Thymus (tissue), 11 donors: Measurements from ENCODE around the gene DENND2A. TPM values are rescaled to one million over a fixed set of nuclear protein-coding genes. Genes with fewer than 3 reads are reported as not detected.
A peak's percentile ranks its signal among the peaks of the same experiment; 100 is the strongest.

ENCODE experiments used
- DNase-seq, 9 donors: peaks; one replicate each; pipeline ENCODE4 v3.0.0-alpha.2; 2013; ENCODE audit warnings: low spot score in 9 of 9, low read depth in 6 of 9, missing footprints in 1 of 9
- H3K27ac ChIP-seq, 2 donors: one replicate each; pipeline ENCODE4 v1.5.1; 2013; ENCODE audit warnings: control low read depth in 1 of 2, low read depth in 1 of 2, low read length in 1 of 2, mild to moderate bottlenecking in 1 of 2, moderate library complexity in 1 of 2
- H3K27me3 ChIP-seq, 2 donors: one replicate each; pipeline ENCODE4 v1.5.1; 2013; ENCODE audit warnings: low read length in 1 of 2; ENCODE audit not compliant: control insufficient read depth in 2 of 2, insufficient read depth in 1 of 2
- H3K36me3 ChIP-seq, 2 donors: one replicate each; pipeline ENCODE4 v1.5.1; 2013; ENCODE audit warnings: low read length in 1 of 2, mild to moderate bottlenecking in 1 of 2, moderate library complexity in 1 of 2; ENCODE audit not compliant: control insufficient read depth in 2 of 2, insufficient read depth in 2 of 2
- H3K4me1 ChIP-seq, 2 donors: one replicate each; pipeline ENCODE4 v1.5.1; 2013; ENCODE audit warnings: low read length in 2 of 2; ENCODE audit not compliant: control insufficient read depth in 2 of 2, insufficient read depth in 2 of 2
- H3K4me3 ChIP-seq, 2 donors: one replicate each; pipeline ENCODE4 v1.5.1; 2013; ENCODE audit warnings: low read length in 2 of 2, control low read depth in 1 of 2, mild to moderate bottlenecking in 1 of 2
- H3K9me3 ChIP-seq, 2 donors: one replicate each; pipeline ENCODE4 v1.5.1; 2013; ENCODE audit warnings: low read length in 1 of 2, mild to moderate bottlenecking in 1 of 2; ENCODE audit not compliant: control insufficient read depth in 2 of 2, insufficient read depth in 1 of 2
- WGBS: extraction: QIAGEN DNeasy Blood & Tissue Kit; methylation state at CpG from one replicate; pipeline ENCODE4 v1.1.7; 2013; 5-methylcytosine and 5-hydroxymethylcytosine counted together
- polyA plus RNA-seq: library from polyadenylated mRNA; stranded (reverse); fragments of 200-250 nt; gene quantifications from one replicate; pipeline ENCODE4 v1.2.3, GENCODE V29; 2013
- total RNA-seq: library from RNA; stranded (reverse); fragments of 120-200 nt; gene quantifications from one replicate; pipeline ENCODE4 v1.2.4, GENCODE V29; 2013
- donor health status: healthy.

Gene DENND2A
- total and polyA plus RNA-seq, 2 donors, result 0.80 to 1.0 TPM

DNA sequence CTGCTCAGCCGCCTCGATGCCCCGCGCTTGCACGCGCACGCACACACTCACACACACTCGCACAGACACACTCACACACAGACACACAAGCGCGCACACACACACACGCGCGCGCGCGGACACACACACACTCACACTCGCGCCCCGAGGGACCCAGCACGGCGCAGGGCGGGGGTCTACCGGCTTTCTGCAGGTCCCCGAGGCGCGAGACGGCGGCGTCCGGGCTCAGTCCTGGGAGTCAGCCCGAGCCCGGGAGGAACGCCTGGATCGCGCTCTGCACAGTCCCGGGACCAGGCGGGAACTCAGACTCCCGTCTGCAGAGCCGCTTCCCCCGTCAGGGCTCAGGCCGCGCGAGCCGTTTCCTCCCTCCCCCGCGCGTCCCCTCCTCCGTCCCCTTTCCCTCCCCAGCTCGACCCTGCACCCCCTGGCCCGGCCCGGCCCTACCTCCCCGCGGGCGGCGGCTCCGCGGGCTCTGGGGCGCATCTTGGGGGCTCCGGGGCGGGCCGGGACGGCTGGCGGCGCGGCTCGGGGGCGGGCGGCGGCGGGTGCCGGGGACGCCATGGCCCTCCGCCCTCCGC lies 464 bp downstream of the DENND2A start:
- Histone ChIP-seq H3K4me3 (peak overlapping the region; percentile 16 to 41), H3K9me3 (no peaks in the 10 kb centered on the region), H3K27ac (peak overlapping the region in 1 of 2 donors; percentile 47), H3K27me3 (peaks cover 48 to 86% of the 10 kb centered on the region in 2 donors), H3K4me1 (peaks cover 3 to 7% of the 10 kb centered on the region in 2 donors), H3K36me3 (no peaks in the 10 kb centered on the region)
- DNase-seq, result no peak
- 1% methylated on average over 74 of the region's 74 CpGs for WGBS

DNA sequence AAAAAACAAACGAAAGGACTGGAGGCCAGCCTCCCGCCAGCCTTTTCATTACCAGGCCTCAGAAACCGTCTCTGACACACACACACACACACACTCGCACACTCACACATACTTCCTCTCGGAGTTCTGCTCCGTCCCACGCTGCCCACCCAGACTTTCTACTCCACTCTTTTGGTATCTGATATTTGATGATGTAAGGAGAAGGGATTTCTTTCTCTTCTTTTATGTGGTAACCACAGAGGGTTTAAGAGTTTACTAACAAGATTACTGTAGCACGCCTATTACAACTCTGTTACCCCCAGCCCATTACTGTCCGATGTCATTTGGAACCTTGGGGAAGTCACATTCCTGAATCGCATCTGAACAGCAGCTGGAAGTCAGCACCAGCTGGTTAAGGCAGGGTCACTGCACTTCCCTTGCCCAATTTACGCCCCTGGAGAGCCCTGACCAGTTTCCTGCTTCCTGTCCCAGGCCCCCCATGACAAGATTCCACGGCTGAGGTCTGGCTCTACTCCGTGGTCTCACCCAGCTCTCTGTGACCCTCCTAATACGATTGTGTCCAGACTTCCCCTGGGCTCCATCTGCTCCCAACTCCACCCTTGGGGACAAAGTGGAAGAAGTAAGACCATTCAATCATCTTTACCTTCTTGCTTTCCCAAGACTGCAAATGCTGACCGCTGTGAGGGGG lies 1.1 kb downstream of the DENND2A start:
- peaks cover 3 to 7% of the 10 kb centered on the region in 2 donors for H3K4me1 ChIP-seq
- H3K27me3 ChIP-seq, result peaks cover 48 to 81% of the 10 kb centered on the region in 2 donors
- no peak for DNase-seq
- peak overlapping the region in 1 of 2 donors; percentile 47 for H3K27ac ChIP-seq
- H3K36me3 ChIP-seq, result no peaks in the 10 kb centered on the region
- peak overlapping the region; percentile 16 to 41 for H3K4me3 ChIP-seq
- 7% methylated on average over 15 of the region's 15 CpGs for WGBS
- H3K9me3 ChIP-seq, result no peaks in the 10 kb centered on the region

DNA sequence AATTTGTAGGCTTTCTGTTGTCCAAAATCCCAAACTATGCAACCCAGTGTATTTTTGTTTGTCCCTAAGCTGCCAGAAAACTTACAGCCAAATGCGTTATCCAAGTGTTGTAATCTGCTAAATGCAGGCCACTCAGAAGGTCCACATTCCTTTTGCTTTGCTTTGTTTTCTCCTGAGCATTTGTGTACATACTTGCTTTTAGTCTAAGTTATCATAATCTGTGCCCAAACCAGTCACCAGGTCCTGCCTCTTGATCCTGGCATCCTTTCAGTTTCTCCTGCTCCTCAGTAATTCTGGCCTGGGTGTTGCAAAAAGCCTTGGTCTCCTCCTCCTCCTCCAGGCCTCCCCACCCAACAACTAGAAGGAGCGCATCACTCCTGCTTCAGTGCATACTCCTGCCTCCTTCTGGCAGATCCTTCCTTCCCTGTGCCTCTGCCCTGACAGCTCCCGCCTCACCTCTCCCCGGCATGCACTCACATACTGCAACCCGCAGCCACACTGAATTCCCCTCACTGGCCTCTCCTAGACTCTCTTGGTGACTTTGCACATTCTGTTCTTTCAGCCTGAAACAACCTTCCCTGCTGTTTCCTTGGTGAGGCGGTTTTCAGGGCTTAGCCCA lies 2.3 kb downstream of the DENND2A start:
- peaks cover 3 to 7% of the 10 kb centered on the region in 2 donors for H3K4me1 ChIP-seq
- DNase-seq, result no peak
- no peak overlapping the region for H3K27ac ChIP-seq
- no peaks in the 10 kb centered on the region for H3K9me3 ChIP-seq
- peaks cover 43 to 73% of the 10 kb centered on the region in 2 donors for H3K27me3 ChIP-seq
- H3K4me3 ChIP-seq, result no peak overlapping the region
- WGBS, result 95% methylated on average over 6 of the region's 6 CpGs
- H3K36me3 ChIP-seq, result no peaks in the 10 kb centered on the region

DNA sequence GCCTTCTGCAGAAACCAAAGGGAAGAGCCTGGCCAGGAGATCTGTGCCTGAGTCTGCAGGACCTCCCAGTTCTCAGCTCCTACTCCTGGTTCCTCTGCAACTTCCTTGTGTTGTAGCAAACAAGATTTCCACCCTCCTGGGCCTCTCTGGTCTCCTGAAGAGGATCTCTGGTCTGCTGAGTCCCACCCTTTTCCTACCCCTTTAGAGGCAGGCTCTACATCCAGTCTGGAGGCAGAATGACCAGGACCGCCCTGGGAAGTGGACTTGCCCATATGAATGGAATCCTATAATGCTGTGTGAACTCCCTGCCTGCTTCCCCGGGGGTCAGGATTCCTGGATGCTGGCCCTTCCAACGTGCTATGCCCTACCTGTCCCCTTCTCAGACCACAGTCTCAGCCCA lies 3.2 kb downstream of the DENND2A start:
- H3K9me3 ChIP-seq, result no peaks in the 10 kb centered on the region
- H3K27ac ChIP-seq, result no peak overlapping the region
- DNase-seq, result no peak
- no peaks in the 10 kb centered on the region for H3K36me3 ChIP-seq
- H3K4me1 ChIP-seq, result peaks cover 3 to 7% of the 10 kb centered on the region in 2 donors
- peaks cover 39 to 64% of the 10 kb centered on the region in 2 donors for H3K27me3 ChIP-seq
- no peak overlapping the region for H3K4me3 ChIP-seq
- WGBS, result 83% methylated on average over 3 of the region's 3 CpGs

- Histone ChIP-seq H3K4me1 (peaks cover 3 to 7% of the 10 kb centered on the region in 2 donors), H3K9me3 (no peaks in the 10 kb centered on the region), H3K27ac (no peak overlapping the region), H3K36me3 (no peaks in the 10 kb centered on the region), H3K27me3 (peaks cover 23 to 48% of the 10 kb centered on the region in 2 donors), H3K4me3 (no peak overlapping the region)
- 97% methylated on average over 5 of the region's 5 CpGs for WGBS
- no peak for DNase-seq
Measured at GRCh38 chr7:140635816-140636215, 4.8 kb downstream of the DENND2A start.

GRCh38 chr7:140635345-140635744 lies 5.3 kb downstream of the DENND2A start:
- H3K4me3 ChIP-seq, result no peak overlapping the region
- DNase-seq, result no peak
- no peak overlapping the region for H3K27ac ChIP-seq
- peaks cover 3 to 7% of the 10 kb centered on the region in 2 donors for H3K4me1 ChIP-seq
- H3K27me3 ChIP-seq, result peaks cover 19 to 46% of the 10 kb centered on the region in 2 donors
- no peaks in the 10 kb centered on the region for H3K9me3 ChIP-seq
- H3K36me3 ChIP-seq, result no peaks in the 10 kb centered on the region
- WGBS, result 85% methylated on average over 5 of the region's 5 CpGs

DNA sequence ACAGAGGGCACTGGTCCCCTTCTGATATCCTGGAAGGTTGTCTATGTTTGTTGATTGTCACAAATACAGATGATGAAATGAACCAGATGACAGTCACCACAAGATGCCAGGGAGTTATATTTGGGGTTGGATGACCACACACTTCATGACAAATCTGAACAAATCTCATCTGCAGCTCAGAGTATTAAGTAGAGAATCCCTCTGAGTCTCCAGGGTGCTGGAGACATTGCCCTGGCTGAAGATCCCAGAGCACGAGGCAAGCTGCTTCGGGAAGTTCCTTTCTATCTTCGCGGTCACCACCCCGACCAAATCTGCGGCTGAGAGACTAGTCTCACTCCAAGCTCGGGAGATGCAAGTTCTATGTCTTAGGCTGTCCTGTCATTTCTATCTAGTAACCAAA lies 9.0 kb downstream of the DENND2A start:
- H3K36me3 ChIP-seq, result no peaks in the 10 kb centered on the region
- no peak overlapping the region for H3K4me3 ChIP-seq
- no peak for DNase-seq
- H3K27me3 ChIP-seq, result peaks cover 0 to 13% of the 10 kb centered on the region in 2 donors
- WGBS, result 95% methylated on average over 7 of the region's 7 CpGs
- no peaks in the 10 kb centered on the region for H3K4me1 ChIP-seq
- no peak overlapping the region for H3K27ac ChIP-seq
- H3K9me3 ChIP-seq, result no peaks in the 10 kb centered on the region

DNA sequence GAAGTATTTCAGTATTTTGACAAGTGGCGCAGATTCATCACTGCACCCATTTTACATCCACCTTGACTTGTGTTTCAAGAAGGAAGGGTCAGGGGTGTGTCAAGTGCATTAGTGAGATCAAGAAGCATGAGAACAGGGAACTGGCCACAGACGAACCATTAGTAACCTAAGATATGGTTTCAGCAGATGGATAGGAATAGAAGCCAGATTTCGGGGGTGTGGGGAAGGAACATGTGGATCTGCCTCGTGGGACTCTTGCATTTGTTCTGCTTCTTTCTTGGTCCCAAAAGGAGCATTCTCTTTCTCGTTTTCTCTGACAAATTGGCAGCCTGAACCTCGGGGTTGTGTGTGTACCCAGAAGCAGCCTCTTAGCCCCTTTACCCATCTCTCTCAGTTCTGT lies 9.6 kb downstream of the DENND2A start:
- Histone ChIP-seq H3K4me1 (no peaks in the 10 kb centered on the region), H3K27me3 (peaks cover 0 to 8% of the 10 kb centered on the region in 2 donors), H3K27ac (no peak overlapping the region), H3K4me3 (no peak overlapping the region), H3K9me3 (no peaks in the 10 kb centered on the region), H3K36me3 (no peaks in the 10 kb centered on the region)
- no peak for DNase-seq
- 71% methylated on average over 6 of the region's 6 CpGs for WGBS
